Tibial nerve (tissue), 4 donors: Measurements from ENCODE around the gene PPP6R2. TPM values are rescaled to one million over a fixed set of nuclear protein-coding genes. Genes with fewer than 3 reads are reported as not detected.

ENCODE experiments used
- DNase-seq, 2 donors: peaks; one replicate each; pipeline ENCODE4 v3.0.0-alpha.2; 2019; ENCODE audit warnings: low spot score in 2 of 2
- H3K27ac ChIP-seq, 4 donors: fragments of 200-600 bp; sonication (generic) in 3 of 4; one replicate each; pipeline ENCODE4 v1.5.1; 2017 to 2019; ENCODE audit warnings: mild to moderate bottlenecking in 1 of 4
- H3K27me3 ChIP-seq, 2 donors: fragments of 200-600 bp; sonication (generic) in 1 of 2; one replicate each; pipeline versions ENCODE4 v1.5.1 to v1.6.0; 2017 to 2019
- H3K36me3 ChIP-seq, 3 donors: fragments of 200-600 bp; sonication (generic); one replicate each; pipeline ENCODE4 v1.5.1; 2018 to 2019
- H3K4me1 ChIP-seq, 4 donors: fragments of 200-600 bp; sonication (generic) in 3 of 4; one replicate each; pipeline ENCODE4 v1.5.1; 2017 to 2019
- H3K4me3 ChIP-seq, 4 donors: fragments of 200-600 bp; sonication (generic) in 3 of 4; one replicate each; pipeline ENCODE4 v1.5.1; 2017 to 2019; ENCODE audit warnings: mild to moderate bottlenecking in 1 of 4, moderate library complexity in 1 of 4
- H3K9me3 ChIP-seq, 4 donors: fragments of 200-600 bp; sonication (generic) in 3 of 4; one replicate each; pipeline ENCODE4 v1.5.1; 2017 to 2019
- CTCF ChIP-seq, 5 experiments: fragments of 200-600 bp in 3 of 5; fragments of 450-650 bp in 2 of 5; sonication (generic) in 3 of 5; IDR thresholded peaks; one replicate each; pipeline ENCODE4 v1.5.1; 2016 to 2019; ENCODE audit warnings: antibody characterized with exemption in 5 of 5, mild to moderate bottlenecking in 3 of 5, moderate library complexity in 2 of 5
- EP300 ChIP-seq, 2 donors: sonication (generic); formaldehyde crosslinking; IDR thresholded peaks; one replicate each; pipeline ENCODE4 v1.6.1; 2017; ENCODE audit warnings: antibody characterized with exemption in 2 of 2, mild to moderate bottlenecking in 1 of 2
- POLR2A ChIP-seq, 2 donors: fragments of 450-650 bp; IDR thresholded peaks; one replicate each; pipeline ENCODE4 v1.6.1; 2017; ENCODE audit warnings: antibody characterized with exemption in 2 of 2, mild to moderate bottlenecking in 2 of 2, moderate library complexity in 2 of 2
- WGBS, 2 donors: methylation state at CpG; one replicate each; pipeline ENCODE4 v1.1.5; 2018; 5-methylcytosine and 5-hydroxymethylcytosine counted together
- total RNA-seq, 4 donors: library from RNA; depleted of rRNA; stranded (reverse); fragments of >200 nt; gene quantifications; one replicate each; pipeline ENCODE4 v1.1.0, GENCODE V29; 2016

Gene PPP6R2
- total RNA-seq, 4 donors from 2014 or later, result 55.9 to 112 (median 76.7) TPM

- no peak overlapping the region for H3K4me3 ChIP-seq
- H3K27ac ChIP-seq, result peak overlapping the region in 3 of 4 donors; percentile 11 to 75 (median 65)
- peaks cover 0 to 91% (median 28%) of the 10 kb centered on the region in 3 donors for H3K36me3 ChIP-seq
- H3K27me3 ChIP-seq, result no peaks in the 10 kb centered on the region
- no peak for TF ChIP-seq CTCF (IDR thresholded peaks at IDR 0.05)
- no peak for TF ChIP-seq EP300 (IDR thresholded peaks at IDR 0.05)
- TF ChIP-seq POLR2A (IDR thresholded peaks at IDR 0.05), result no peak
- H3K9me3 ChIP-seq, result no peaks in the 10 kb centered on the region
- no peak for DNase-seq
- peaks cover 0 to 29% (median 13%) of the 10 kb centered on the region in 4 donors for H3K4me1 ChIP-seq
- WGBS, 2 donors, result 66 to 78% methylated on average over 13 to 17 of the region's 17 CpGs
Observed at GRCh38 chr22:50445880-50446707, 103.0 kb downstream of the PPP6R2 start.

GRCh38 chr22:50446708-50447575, 103.8 kb downstream of the PPP6R2 start:
- TF ChIP-seq POLR2A (IDR thresholded peaks at IDR 0.05) (no peak), CTCF (IDR thresholded peaks at IDR 0.05) (no peak), EP300 (IDR thresholded peaks at IDR 0.05) (no peak)
- Histone ChIP-seq H3K9me3 (no peaks in the 10 kb centered on the region), H3K4me1 (peaks cover 0 to 29% (median 13%) of the 10 kb centered on the region in 4 donors), H3K36me3 (peaks cover 0 to 91% (median 28%) of the 10 kb centered on the region in 3 donors), H3K27ac (peak overlapping the region in 1 of 4 donors; percentile 65), H3K4me3 (no peak overlapping the region), H3K27me3 (no peaks in the 10 kb centered on the region)
- no peak for DNase-seq
- 80% methylated on average over 31 to 47 of the region's 54 CpGs for WGBS, 2 donors

GRCh38 chr22:50447576-50448551, 104.7 kb downstream of the PPP6R2 start:
- WGBS, 2 donors, result 85 to 87% methylated on average over 23 to 25 of the region's 27 CpGs
- peak overlapping the region in 1 of 4 donors; percentile 65 for H3K27ac ChIP-seq
- TF ChIP-seq POLR2A (IDR thresholded peaks at IDR 0.05) (no peak), EP300 (IDR thresholded peaks at IDR 0.05) (no peak), CTCF (IDR thresholded peaks at IDR 0.05) (no peak)

GRCh38 chr22:50452649-50453048, 109.5 kb downstream of the PPP6R2 start:
- H3K4me3 ChIP-seq, result no peak overlapping the region
- peaks cover 0 to 88% (median 43%) of the 10 kb centered on the region in 3 donors for H3K36me3 ChIP-seq
- no peaks in the 10 kb centered on the region for H3K27me3 ChIP-seq
- TF ChIP-seq EP300 (IDR thresholded peaks at IDR 0.05) (no peak), POLR2A (IDR thresholded peaks at IDR 0.05) (no peak), CTCF (IDR thresholded peaks at IDR 0.05) (no peak)
- H3K9me3 ChIP-seq, result no peaks in the 10 kb centered on the region
- no peak for DNase-seq
- no peak overlapping the region for H3K27ac ChIP-seq
- whole genome bisulfite sequencing, 2 donors, result 81 to 89% methylated on average over 5 of the region's 5 CpGs
- no peaks in the 10 kb centered on the region for H3K4me1 ChIP-seq

More at GRCh38 chr22:50447576-50448551, 104.7 kb downstream of the PPP6R2 start:
- Histone ChIP-seq H3K4me3 (no peak overlapping the region), H3K9me3 (no peaks in the 10 kb centered on the region), H3K4me1 (peaks cover 0 to 29% (median 13%) of the 10 kb centered on the region in 4 donors), H3K27me3 (no peaks in the 10 kb centered on the region), H3K36me3 (peaks cover 0 to 81% (median 28%) of the 10 kb centered on the region in 3 donors)
- DNase-seq, result no peak
